Sigmoid colon (tissue), 7 donors: ENCODE measurements around the gene RPL19. TPM values are rescaled to one million over a fixed set of nuclear protein-coding genes. Genes with fewer than 3 reads are reported as not detected.

ENCODE experiments used
- DNase-seq: peaks from one replicate; pipeline ENCODE4 v3.0.0-alpha.2; 2019
- H3K27ac ChIP-seq, 4 donors: fragments of 200-600 bp; sonication (generic); one replicate each; pipeline ENCODE4 v1.5.1; 2016 to 2019; ENCODE audit warnings: mild to moderate bottlenecking in 1 of 4
- H3K27me3 ChIP-seq, 3 donors: fragments of 200-600 bp; sonication (generic); one replicate each; pipeline ENCODE4 v1.5.1; 2019; ENCODE audit warnings: mild to moderate bottlenecking in 1 of 3
- H3K36me3 ChIP-seq, 4 donors: fragments of 200-600 bp; sonication (generic); one replicate each; pipeline ENCODE4 v1.5.1; 2016 to 2019
- H3K4me1 ChIP-seq, 4 donors: fragments of 200-600 bp; sonication (generic); one replicate each; pipeline ENCODE4 v1.5.1; 2017 to 2019
- H3K4me3 ChIP-seq, 4 donors: fragments of 200-600 bp; sonication (generic); one replicate each; pipeline ENCODE4 v1.5.1; 2017 to 2019; ENCODE audit warnings: mild to moderate bottlenecking in 2 of 4, moderate library complexity in 1 of 4
- H3K9me3 ChIP-seq, 4 donors: fragments of 200-600 bp in 3 of 4; sonication (generic) in 3 of 4; one replicate each; pipeline versions ENCODE4 v1.5.1 to v1.6.1; 2013 to 2019
- EP300 ChIP-seq, 4 donors: sonication (generic); formaldehyde crosslinking; IDR thresholded peaks; one replicate each; pipeline ENCODE4 v1.6.1; 2017; ENCODE audit warnings: antibody characterized with exemption in 4 of 4
- POLR2A ChIP-seq, 2 donors: fragments of 450-650 bp; IDR thresholded peaks; one replicate each; pipeline ENCODE4 v1.6.1; 2016; ENCODE audit warnings: antibody characterized with exemption in 2 of 2, mild to moderate bottlenecking in 2 of 2, moderate library complexity in 2 of 2
- POLR2AphosphoS5 ChIP-seq, 4 donors: sonication (generic); formaldehyde crosslinking; IDR thresholded peaks; one replicate each; pipeline ENCODE4 v1.6.1; 2017; ENCODE audit warnings: antibody characterized with exemption in 4 of 4
- WGBS, 2 donors: extraction: QIAGEN DNeasy Blood & Tissue Kit; methylation state at CpG; one replicate each; pipeline ENCODE4 v1.1.7; 2013; 5-methylcytosine and 5-hydroxymethylcytosine counted together
- intact Hi-C: fragments of 100-400 bp; cut with DNase I; formaldehyde crosslinking; loops from one replicate; pipeline ENCODE4 v1.15.1; 2023
- polyA plus RNA-seq, 3 donors: library from polyadenylated mRNA; stranded (reverse); fragments of 200-250 nt; gene quantifications; one replicate each; pipeline ENCODE4 v1.2.3, GENCODE V29; 2013
- total RNA-seq, 4 donors: library from RNA; depleted of rRNA; stranded (reverse); fragments of >200 nt; gene quantifications; one replicate each; pipeline ENCODE4 v1.1.0, GENCODE V29; 2016
- TF ChIP-seq, protein P1 (sequence below), 4 experiments: fragments of 450-650 bp in 3 of 4; fragments of 200-600 bp in 1 of 4; IDR thresholded peaks; one replicate each; pipeline ENCODE4 v1.5.1; 2016 to 2019; ENCODE audit warnings: antibody characterized with exemption in 4 of 4, mild to moderate bottlenecking in 3 of 4, moderate library complexity in 2 of 4
- donor health status: healthy with polysubstance abuse.
- donor health status: Bipolar disorder and iron deficiency.
- donor health status: healthy.

RPL19 gene
- total RNA-seq (1,000 to 10,000 TPM; 3,053 to 4,685 (median 3,950) TPM), polyA plus RNA-seq (1,000 to 10,000 TPM; 2,689 to 4,258 (median 3,169) TPM)

DNA sequence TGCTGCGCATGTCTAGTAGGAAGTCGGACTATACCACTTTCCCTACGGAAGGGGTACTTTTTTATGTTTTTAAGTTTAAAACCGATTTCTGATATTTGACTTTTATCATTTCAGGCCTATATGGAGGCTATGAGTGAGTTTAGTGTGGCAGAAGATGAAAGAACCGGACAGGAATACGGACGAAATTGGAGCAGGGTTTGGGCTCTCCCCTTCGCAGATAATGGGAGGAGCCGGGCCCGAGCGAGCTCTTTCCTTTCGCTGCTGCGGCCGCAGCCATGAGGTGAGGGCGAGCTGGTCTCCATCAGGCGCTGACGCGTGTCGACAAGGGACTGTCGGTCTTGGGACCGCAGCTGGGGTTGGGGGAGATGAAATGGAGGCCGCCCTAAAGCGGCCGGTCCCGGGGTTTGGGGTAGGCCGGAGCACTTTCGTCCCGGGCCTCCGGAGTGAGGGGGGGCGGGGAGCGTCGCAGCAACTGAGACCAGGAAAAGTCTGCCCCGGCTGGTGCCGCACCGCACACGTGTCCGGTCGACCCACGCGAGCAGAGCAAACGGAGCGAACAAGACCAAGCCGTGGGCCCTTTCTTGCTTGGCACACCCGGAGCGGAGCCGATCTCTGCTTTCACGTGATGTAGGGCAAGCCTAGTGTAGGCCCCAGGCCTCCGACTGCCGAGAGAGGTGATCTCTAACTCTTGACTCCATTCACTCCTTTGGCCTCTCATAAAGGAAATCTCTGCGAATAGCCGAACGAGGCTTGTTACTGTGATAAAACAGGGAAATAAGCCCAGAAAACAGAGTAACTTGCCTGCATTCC lies at the start of gene RPL19:
Gene RPL19 (plus strand): TSS at position 214 of the 810 bp plus-strand sequence. CDS start 62 bp downstream, at position 276.
- peak; percentile 85 for DNase-seq
- Histone ChIP-seq H3K36me3 (peaks cover 26 to 43% (median 41%) of the 10 kb centered on the region in 4 donors), H3K9me3 (no peaks in the 10 kb centered on the region), H3K27me3 (no peaks in the 10 kb centered on the region), H3K4me3 (peak within 1 kb of the TSS; percentile 82 to 96 (median 88)), H3K27ac (peak within 1 kb of the TSS; percentile 91 to 99 (median 94)), H3K4me1 (peaks cover 0 to 59% (median 49%) of the 10 kb centered on the region in 4 donors)
- TF ChIP-seq POLR2AphosphoS5 (IDR thresholded peaks at IDR 0.05), result peak; percentile 49 to 95 (median 79)
- no peak for TF ChIP-seq EP300 (IDR thresholded peaks at IDR 0.05)
- peak; percentile 60 to 71 for TF ChIP-seq POLR2A (IDR thresholded peaks at IDR 0.05)
- TF ChIP-seq, protein P1, sequence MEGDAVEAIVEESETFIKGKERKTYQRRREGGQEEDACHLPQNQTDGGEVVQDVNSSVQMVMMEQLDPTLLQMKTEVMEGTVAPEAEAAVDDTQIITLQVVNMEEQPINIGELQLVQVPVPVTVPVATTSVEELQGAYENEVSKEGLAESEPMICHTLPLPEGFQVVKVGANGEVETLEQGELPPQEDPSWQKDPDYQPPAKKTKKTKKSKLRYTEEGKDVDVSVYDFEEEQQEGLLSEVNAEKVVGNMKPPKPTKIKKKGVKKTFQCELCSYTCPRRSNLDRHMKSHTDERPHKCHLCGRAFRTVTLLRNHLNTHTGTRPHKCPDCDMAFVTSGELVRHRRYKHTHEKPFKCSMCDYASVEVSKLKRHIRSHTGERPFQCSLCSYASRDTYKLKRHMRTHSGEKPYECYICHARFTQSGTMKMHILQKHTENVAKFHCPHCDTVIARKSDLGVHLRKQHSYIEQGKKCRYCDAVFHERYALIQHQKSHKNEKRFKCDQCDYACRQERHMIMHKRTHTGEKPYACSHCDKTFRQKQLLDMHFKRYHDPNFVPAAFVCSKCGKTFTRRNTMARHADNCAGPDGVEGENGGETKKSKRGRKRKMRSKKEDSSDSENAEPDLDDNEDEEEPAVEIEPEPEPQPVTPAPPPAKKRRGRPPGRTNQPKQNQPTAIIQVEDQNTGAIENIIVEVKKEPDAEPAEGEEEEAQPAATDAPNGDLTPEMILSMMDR (IDR thresholded peaks at IDR 0.05), result no peak
- intact Hi-C loops, result loop anchor here (10.0 kb wide), 1 partner anchor 555 kb away; no protein-coding TSS in a partner anchor
- WGBS, 2 donors, result 0 to 1% methylated on average over 52 of the region's 52 CpGs

DNA sequence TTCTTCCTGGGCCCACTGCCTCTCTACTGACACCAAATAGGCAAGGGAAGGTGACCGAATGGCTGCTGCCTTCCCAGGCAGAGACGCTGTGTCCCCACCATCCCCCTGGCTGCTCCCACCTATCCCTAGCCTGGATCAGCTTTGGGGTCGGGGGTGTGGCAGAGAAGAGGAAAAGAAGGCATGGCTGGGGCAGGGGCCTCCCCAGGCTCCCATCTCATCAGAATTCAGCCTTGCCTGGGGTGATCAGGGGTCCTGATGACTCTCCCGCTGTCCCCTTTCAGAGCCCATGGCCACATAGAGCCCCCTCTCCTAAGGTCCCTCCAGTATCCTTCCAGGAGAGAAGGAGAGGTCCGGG lies 49.3 kb upstream of the RPL19 start:
- H3K27me3 ChIP-seq, result peaks cover 9 to 23% (median 15%) of the 10 kb centered on the region in 3 donors
- no peak for DNase-seq
- H3K27ac ChIP-seq, result peak overlapping the region in 3 of 4 donors; percentile 89 to 96 (median 90)
- peaks cover 0 to 28% (median 24%) of the 10 kb centered on the region in 4 donors for H3K4me1 ChIP-seq
- intact Hi-C loops, result loop anchor here (5.0 kb wide), 2 partner anchors 83 to 283 kb away; no protein-coding TSS in a partner anchor
- peak overlapping the region; percentile 30 to 88 (median 72) for H3K4me3 ChIP-seq
- H3K9me3 ChIP-seq, result no peaks in the 10 kb centered on the region
- H3K36me3 ChIP-seq, result no peaks in the 10 kb centered on the region
- 27 to 34% methylated on average over 5 of the region's 5 CpGs for WGBS, 2 donors
- TF ChIP-seq POLR2AphosphoS5 (IDR thresholded peaks at IDR 0.05) (no peak), POLR2A (IDR thresholded peaks at IDR 0.05) (no peak), EP300 (IDR thresholded peaks at IDR 0.05) (no peak)
- TF ChIP-seq, protein P1 (IDR thresholded peaks at IDR 0.05), result no peak

DNA sequence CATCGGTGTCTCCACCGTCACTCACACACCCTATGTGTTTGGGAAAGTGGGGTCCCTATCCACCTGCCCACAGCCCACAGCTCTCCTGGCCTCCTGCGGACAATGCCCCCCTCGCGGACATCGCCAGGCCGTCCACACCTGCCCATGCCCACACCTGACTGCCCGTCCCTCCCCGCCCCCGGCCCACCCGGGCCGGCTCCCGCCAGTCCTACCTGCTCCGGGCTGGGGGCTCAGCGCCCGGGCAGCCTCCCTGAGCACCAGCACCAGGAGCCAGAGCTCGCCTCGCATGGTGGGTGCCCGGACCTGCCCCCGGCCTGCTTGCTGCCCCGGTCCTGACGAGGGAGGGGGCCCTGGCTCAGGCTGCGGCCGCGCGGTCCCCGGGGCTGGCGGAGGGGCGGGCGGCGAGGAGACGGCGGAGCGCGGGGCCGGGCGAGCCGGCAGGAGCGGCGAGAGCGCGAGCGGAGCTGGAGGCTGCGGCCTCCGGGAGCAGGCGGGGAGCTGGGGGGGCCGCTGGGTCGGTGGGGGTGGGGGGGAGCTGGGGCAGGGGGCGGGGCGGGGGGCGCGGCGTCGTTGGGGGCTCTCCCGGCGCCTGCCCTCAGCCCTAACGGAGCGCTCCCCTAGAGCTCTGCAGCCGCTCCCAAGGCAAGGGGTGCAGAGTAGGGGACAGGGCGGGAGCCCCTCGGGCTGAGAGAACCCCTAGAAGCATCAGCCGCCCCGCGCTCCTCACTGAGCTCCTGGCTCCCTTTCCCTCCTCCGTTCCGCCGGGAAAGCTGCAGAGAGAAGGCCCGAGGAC lies 48.7 kb upstream of the RPL19 start, which contains the start of gene PLXDC1:
Gene PLXDC1 (minus strand): TSS at position 488 of the 793 bp plus-strand sequence. CDS start 200 bp downstream, at position 288.
- intact Hi-C loops, result loop anchor here (5.0 kb wide), 2 partner anchors 84 to 284 kb away; no protein-coding TSS in a partner anchor
- H3K36me3 ChIP-seq, result no peaks in the 10 kb centered on the region

More for the DNA sequence above, 48.7 kb upstream of the RPL19 start, which contains the start of gene PLXDC1:
- TF ChIP-seq, protein P1 (IDR thresholded peaks at IDR 0.05), result no peak
- no peak for TF ChIP-seq POLR2AphosphoS5 (IDR thresholded peaks at IDR 0.05)
- no peak for TF ChIP-seq EP300 (IDR thresholded peaks at IDR 0.05)
- TF ChIP-seq POLR2A (IDR thresholded peaks at IDR 0.05), result no peak
- Histone ChIP-seq H3K27ac (peak within 1 kb of the TSS; percentile 89 to 96 (median 90)), H3K9me3 (no peaks in the 10 kb centered on the region), H3K27me3 (peaks cover 9 to 23% (median 15%) of the 10 kb centered on the region in 3 donors), H3K4me1 (peaks cover 0 to 28% (median 24%) of the 10 kb centered on the region in 4 donors), H3K4me3 (peak within 1 kb of the TSS; percentile 30 to 88 (median 72))
- peak; percentile 67 for DNase-seq
- whole genome bisulfite sequencing, 2 donors, result 1 to 2% methylated on average over 67 to 68 of the region's 68 CpGs
